Trophoblast cell (in vitro differentiated cells and primary cell): ENCODE results near the gene LMBR1.
"Not testable (repeated sequence)": the region's sequence is repeated elsewhere in the genome, so short reads cannot be mapped to it uniquely, and the experiment has no call there.

Experiments used
- DNase-seq, 2 donors: peaks; one replicate each; pipeline ENCODE4 v3.0.0-alpha.2; 2016
- H2AFZ ChIP-seq: 2 replicates; pipeline ENCODE4 v1.6.1; 2013; ENCODE audit warnings: low read length, moderate library complexity, mild to moderate bottlenecking; ENCODE audit not compliant: insufficient read depth, poor library complexity
- H2AK5ac ChIP-seq: 2 replicates; pipeline ENCODE4 v1.6.1; 2013; ENCODE audit warnings: mild to moderate bottlenecking, low read length
- H2BK120ac ChIP-seq: 2 replicates; pipeline ENCODE4 v1.6.1; 2013; ENCODE audit warnings: low read length, mild to moderate bottlenecking, moderate library complexity; ENCODE audit not compliant: insufficient read depth, poor library complexity
- H2BK12ac ChIP-seq: 2 replicates; pipeline ENCODE4 v1.6.1; 2013; ENCODE audit warnings: mild to moderate bottlenecking, low read length, moderate library complexity
- H2BK5ac ChIP-seq: 2 replicates; pipeline ENCODE4 v1.6.1; 2013; ENCODE audit warnings: low read length, low read depth, moderate library complexity, mild to moderate bottlenecking; ENCODE audit not compliant: poor library complexity
- H3K14ac ChIP-seq: 2 replicates; pipeline ENCODE4 v1.6.1; 2013; ENCODE audit warnings: mild to moderate bottlenecking, low read length
- H3K18ac ChIP-seq: 2 replicates; pipeline ENCODE4 v1.6.1; 2013; ENCODE audit warnings: mild to moderate bottlenecking, low read length
- H3K23ac ChIP-seq: 2 replicates; pipeline ENCODE4 v1.6.1; 2013; ENCODE audit warnings: low read length
- H3K27ac ChIP-seq: 2 replicates; pipeline ENCODE4 v1.5.1; 2013; ENCODE audit warnings: low read depth, mild to moderate bottlenecking, inconsistent platforms, low read length, moderate library complexity
- H3K27me3 ChIP-seq: 2 replicates; pipeline ENCODE4 v1.6.1; 2013; ENCODE audit warnings: inconsistent platforms, mild to moderate bottlenecking, low read length, moderate library complexity; ENCODE audit not compliant: insufficient read depth
- H3K36me3 ChIP-seq, 2 experiments: 1 replicate in 1 of 2; 2 replicates in 1 of 2; pipeline ENCODE4 v1.6.1; 2013; ENCODE audit warnings: low read length in 2 of 2, mild to moderate bottlenecking in 2 of 2, moderate library complexity in 1 of 2; ENCODE audit not compliant: insufficient read depth in 2 of 2, control insufficient read depth in 1 of 2
- H3K4ac ChIP-seq: 2 replicates; pipeline ENCODE4 v1.6.1; 2013; ENCODE audit warnings: low read depth, mild to moderate bottlenecking, low read length, moderate library complexity
- H3K4me1 ChIP-seq, 2 experiments: 1 replicate in 1 of 2; 2 replicates in 1 of 2; pipeline ENCODE4 v1.6.1; 2013; ENCODE audit warnings: low read length in 2 of 2, mild to moderate bottlenecking in 2 of 2, moderate library complexity in 1 of 2; ENCODE audit not compliant: insufficient read depth in 2 of 2, control insufficient read depth in 1 of 2
- H3K4me2 ChIP-seq: 2 replicates; pipeline ENCODE4 v1.6.1; 2013; ENCODE audit warnings: inconsistent platforms, mild to moderate bottlenecking, low read length, moderate library complexity
- H3K4me3 ChIP-seq: 2 replicates; pipeline ENCODE4 v1.5.1; 2013; ENCODE audit warnings: mild to moderate bottlenecking, low read depth, low read length, inconsistent platforms
- H3K79me1 ChIP-seq: one replicate; pipeline ENCODE4 v1.6.1; 2013; ENCODE audit warnings: low read length
- H3K79me2 ChIP-seq: 2 replicates; pipeline ENCODE4 v1.6.1; 2013; ENCODE audit warnings: low read length, mild to moderate bottlenecking; ENCODE audit not compliant: control insufficient read depth, insufficient read depth, poor library complexity
- H3K9ac ChIP-seq: 2 replicates; pipeline ENCODE4 v1.6.1; 2013; ENCODE audit warnings: mild to moderate bottlenecking, low read length
- H3K9me3 ChIP-seq: 2 replicates; pipeline ENCODE4 v1.6.1; 2013; ENCODE audit warnings: low read depth, mild to moderate bottlenecking, control low read depth, inconsistent platforms, low read length; ENCODE audit not compliant: insufficient read depth
- H4K12ac ChIP-seq: 2 replicates; pipeline ENCODE4 v1.6.1; 2013; ENCODE audit warnings: low read depth, mild to moderate bottlenecking, low read length, moderate library complexity
- H4K8ac ChIP-seq: 2 replicates; pipeline ENCODE4 v1.6.1; 2013; ENCODE audit warnings: low read depth, mild to moderate bottlenecking, low read length, moderate library complexity
- H4K91ac ChIP-seq: one replicate; pipeline ENCODE4 v1.6.1; 2013; ENCODE audit warnings: low read depth, mild to moderate bottlenecking, low read length, moderate library complexity
- WGBS: extraction: QIAGEN DNeasy Blood & Tissue Kit; methylation state at CpG from one replicate; pipeline ENCODE4 v1.1.7; 2013; ENCODE audit warnings: missing lambda C conversion rate; ENCODE audit not compliant: insufficient read length, insufficient coverage; ENCODE audit errors: extremely low coverage; 5-methylcytosine and 5-hydroxymethylcytosine counted together

LMBR1 gene

GRCh38 chr7:156922304-156922703 is 29.3 kb upstream of the LMBR1 start:
- H3K18ac ChIP-seq, H3K4me2 ChIP-seq, DNase-seq, H2BK120ac ChIP-seq, H3K4ac ChIP-seq, H3K79me2 ChIP-seq, H3K9me3 ChIP-seq, H3K23ac ChIP-seq, H4K91ac ChIP-seq, H3K79me1 ChIP-seq, H4K8ac ChIP-seq, H3K9ac ChIP-seq, H3K27ac ChIP-seq, H3K14ac ChIP-seq, H2BK5ac ChIP-seq, H3K4me3 ChIP-seq, H2AK5ac ChIP-seq, H4K12ac ChIP-seq, H2AFZ ChIP-seq, H3K36me3 ChIP-seq, H3K27me3 ChIP-seq: not testable (repeated sequence)
- Histone ChIP-seq H3K4me1 (peaks cover 9 to 19% of the 10 kb centered on the region in 2 experiments), H2BK12ac (peak overlapping the region; percentile 13)
- no CpG with 5 or more reads among the region's 6 CpGs for WGBS

GRCh38 chr7:156920487-156921373 is 27.7 kb upstream of the LMBR1 start:
- H3K9me3 ChIP-seq, H4K8ac ChIP-seq, H3K27ac ChIP-seq, H4K91ac ChIP-seq, H3K4ac ChIP-seq, H3K4me3 ChIP-seq, H2BK120ac ChIP-seq, H3K18ac ChIP-seq, H3K27me3 ChIP-seq, H4K12ac ChIP-seq, H3K4me2 ChIP-seq, H3K79me1 ChIP-seq, H3K9ac ChIP-seq, H3K36me3 ChIP-seq, H3K79me2 ChIP-seq, H3K23ac ChIP-seq, H2AFZ ChIP-seq, DNase-seq, H3K14ac ChIP-seq: not testable (repeated sequence)
- peaks cover 9 to 19% of the 10 kb centered on the region in 2 experiments for H3K4me1 ChIP-seq
- peak overlapping the region; percentile 19 for H2BK5ac ChIP-seq
- peak overlapping the region; percentile 30 for H2BK12ac ChIP-seq
- H2AK5ac ChIP-seq: peak overlapping the region; percentile 29
- WGBS: no CpG with 5 or more reads among the region's 24 CpGs

DNA sequence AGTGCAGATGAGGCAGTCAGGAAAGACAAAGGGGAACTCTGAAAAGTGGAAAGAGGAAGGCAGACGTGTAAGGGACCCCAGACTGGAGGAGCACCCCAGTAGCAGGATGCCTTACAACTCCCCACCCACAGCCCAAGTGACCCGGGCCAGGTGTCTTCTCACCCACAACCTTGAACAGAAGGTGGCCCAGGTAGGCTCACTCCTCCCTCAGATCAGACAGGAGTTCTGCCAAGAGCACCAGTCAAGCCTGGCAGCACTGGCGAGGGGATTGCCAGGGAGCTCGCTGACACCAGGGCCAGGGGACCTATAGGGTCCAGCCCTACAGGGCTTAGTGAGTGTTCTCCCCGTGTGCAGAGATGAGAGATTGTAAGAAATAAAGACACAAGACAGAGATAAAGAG is 27.1 kb upstream of the LMBR1 start:
- no CpG with 5 or more reads among the region's 5 CpGs for WGBS
- Histone ChIP-seq H3K4me1 (peaks cover 9 to 19% of the 10 kb centered on the region in 2 experiments), H3K4me2 (no peak overlapping the region), H3K4ac (no peak overlapping the region), H3K27me3 (no peaks in the 10 kb centered on the region), H3K79me1 (peaks cover 1% of the 10 kb centered on the region), H2AK5ac (no peak overlapping the region), H4K12ac (no peak overlapping the region), H2AFZ (no peak overlapping the region), H3K23ac (no peak overlapping the region), H3K9me3 (peaks cover 2% of the 10 kb centered on the region), H3K36me3 (no peaks in the 10 kb centered on the region), H3K79me2 (no peaks in the 10 kb centered on the region), H3K18ac (no peak overlapping the region), H3K4me3 (no peak overlapping the region), H4K8ac (no peak overlapping the region), H4K91ac (no peak overlapping the region), H3K27ac (no peak overlapping the region), H2BK12ac (peak overlapping the region; percentile 85), H3K9ac (no peak overlapping the region), H2BK120ac (no peak overlapping the region), H2BK5ac (no peak overlapping the region), H3K14ac (no peak overlapping the region)
- DNase-seq: no peak

DNA sequence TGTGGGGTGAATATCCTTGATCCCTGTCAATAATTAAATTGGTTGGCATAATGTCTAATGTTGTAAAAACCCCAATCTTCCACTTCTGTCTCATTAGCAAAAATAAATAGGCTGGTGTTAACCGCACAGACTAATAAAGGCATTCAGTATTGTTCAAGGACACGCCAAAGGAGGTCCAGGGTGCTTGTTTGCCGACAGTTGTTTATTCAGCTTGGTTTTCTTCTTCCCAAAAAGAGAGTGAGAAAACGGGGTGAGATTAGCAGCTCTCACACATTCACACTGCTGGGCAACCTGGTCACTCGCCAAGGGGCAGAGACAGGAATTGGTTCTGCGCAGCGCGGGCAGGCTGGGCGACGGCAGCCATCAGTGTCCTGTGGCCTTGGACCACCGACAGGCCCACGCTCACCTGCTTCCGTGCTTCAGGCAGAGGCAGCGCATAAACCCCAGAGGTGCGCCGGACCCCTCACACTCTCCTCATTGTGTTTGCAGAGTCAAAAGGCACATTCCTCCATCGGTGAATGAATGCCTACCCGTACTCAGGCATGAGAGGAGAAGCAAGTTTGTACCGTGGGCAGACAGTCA is 26.2 kb upstream of the LMBR1 start:
- no peak overlapping the region for H3K23ac ChIP-seq
- no peak overlapping the region for H3K18ac ChIP-seq
- no peaks in the 10 kb centered on the region for H3K36me3 ChIP-seq
- peaks cover 9 to 19% of the 10 kb centered on the region in 2 experiments for H3K4me1 ChIP-seq
- H2BK120ac ChIP-seq: no peak overlapping the region
- H3K14ac ChIP-seq: no peak overlapping the region
- no peak overlapping the region for H4K12ac ChIP-seq
- H3K79me2 ChIP-seq: no peaks in the 10 kb centered on the region
- H2AK5ac ChIP-seq: no peak overlapping the region
- H4K91ac ChIP-seq: no peak overlapping the region
- no peak overlapping the region for H3K4me3 ChIP-seq
- H3K79me1 ChIP-seq: peaks cover 1% of the 10 kb centered on the region
- no peaks in the 10 kb centered on the region for H3K27me3 ChIP-seq
- H3K9ac ChIP-seq: no peak overlapping the region
- DNase-seq: no peak
- no peak overlapping the region for H4K8ac ChIP-seq
- H3K4me2 ChIP-seq: no peak overlapping the region
- H3K27ac ChIP-seq: no peak overlapping the region
- H2BK5ac ChIP-seq: no peak overlapping the region
- H3K4ac ChIP-seq: no peak overlapping the region
- H2BK12ac ChIP-seq: no peak overlapping the region
- no CpG with 5 or more reads among the region's 19 CpGs for WGBS
- peaks cover 4% of the 10 kb centered on the region for H3K9me3 ChIP-seq
- H2AFZ ChIP-seq: no peak overlapping the region
